HAP-1 (cell line): Measurements from ENCODE around the gene IFITM2.
"Not testable (repeated sequence)": the region's sequence is repeated elsewhere in the genome, so short reads cannot be mapped to it uniquely, and the experiment has no call there.

Experiments used
- DNase-seq, 2 experiments: peaks; one replicate each; pipeline ENCODE4 v3.0.0-alpha.2; 2016 to 2020; ENCODE audit warnings: low spot score in 2 of 2
- H3K27me3 ChIP-seq: fragments of 250-450 bp; sonication (Bioruptor Pico); 2 replicates; pipeline ENCODE4 v1.5.1; 2020; ENCODE audit warnings: low read depth, mild to moderate bottlenecking, moderate library complexity
- H3K36me3 ChIP-seq: fragments of 250-450 bp; sonication (Bioruptor Pico); replicated peaks from 2 replicates; pipeline ENCODE4 v1.5.1; 2020; ENCODE audit warnings: mild to moderate bottlenecking
- H3K4me1 ChIP-seq: fragments of 250-450 bp; sonication (Bioruptor Pico); 2 replicates; pipeline ENCODE4 v1.5.1; 2020; ENCODE audit warnings: mild to moderate bottlenecking
- H3K4me3 ChIP-seq: fragments of 250-450 bp; sonication (Bioruptor Pico); 2 replicates; pipeline ENCODE4 v1.5.1; 2020; ENCODE audit warnings: mild to moderate bottlenecking, moderate library complexity
- H3K9me3 ChIP-seq: fragments of 250-450 bp; sonication (Bioruptor Pico); 2 replicates; pipeline ENCODE4 v1.5.1; 2020; ENCODE audit warnings: mild to moderate bottlenecking, moderate library complexity
- in situ Hi-C: fragments of 300-500 bp; cut with MboI; formaldehyde crosslinking; loops from 3 replicates; pipeline ENCODE4 v1.14.3; 2020; ENCODE audit warnings: low sequenced_read_pairs, inconsistent platforms, mixed read lengths

The IFITM2 gene

DNA sequence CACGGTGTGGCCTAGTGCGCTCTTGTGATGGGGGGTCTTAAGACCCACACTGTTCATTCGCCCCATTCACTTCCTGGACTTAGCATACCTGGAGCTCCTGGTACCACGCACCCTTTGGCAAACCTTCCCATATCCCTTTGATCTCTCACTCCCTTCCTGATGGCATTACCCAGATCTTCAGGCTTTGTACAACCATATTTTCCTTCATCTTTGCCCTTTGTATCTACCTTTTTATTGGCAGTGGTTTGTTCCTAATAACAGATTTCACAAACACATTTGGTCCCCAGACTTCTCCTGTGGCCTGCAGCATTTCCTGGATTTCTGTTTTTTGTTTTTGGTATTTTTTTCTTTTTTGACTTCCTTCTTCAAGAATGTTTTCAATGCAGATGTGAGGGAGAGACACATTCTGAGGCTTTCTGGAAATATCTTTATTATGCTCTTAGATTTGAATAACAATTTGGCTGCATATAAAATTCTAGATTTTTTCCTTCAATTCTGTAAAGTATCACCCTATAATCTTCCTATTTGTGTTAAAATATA is 29.1 kb downstream of the IFITM2 start:
- Histone ChIP-seq H3K27me3 (no peaks in the 10 kb centered on the region), H3K9me3 (no peaks in the 10 kb centered on the region), H3K4me3 (no peak overlapping the region), H3K4me1 (peaks cover 25% of the 10 kb centered on the region), H3K36me3 (no peaks in the 10 kb centered on the region)
- in situ Hi-C loops, result no loop called here
- no peak for DNase-seq

DNA sequence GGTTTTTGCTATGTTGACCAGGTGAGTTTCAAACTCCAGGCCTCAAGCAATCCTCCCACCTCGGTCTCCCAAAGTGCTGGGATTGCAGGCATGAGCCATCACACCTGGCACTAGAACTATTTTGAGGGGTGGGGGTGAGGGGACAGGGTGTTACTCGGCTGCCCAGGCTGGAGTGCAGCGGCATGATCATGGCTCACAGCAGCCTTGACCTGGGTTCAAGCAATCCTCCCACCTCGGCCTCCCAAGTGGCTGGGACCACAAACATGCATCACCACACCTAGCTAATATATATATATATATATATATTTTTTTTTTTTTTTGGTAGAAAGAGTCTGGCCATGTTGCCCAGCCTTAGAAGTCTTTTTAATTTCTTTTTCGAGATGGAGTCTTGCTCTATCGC is 30.1 kb downstream of the IFITM2 start:
- no peaks in the 10 kb centered on the region for H3K9me3 ChIP-seq
- in situ Hi-C loops, result no loop called here
- no peaks in the 10 kb centered on the region for H3K36me3 ChIP-seq
- peaks cover 25% of the 10 kb centered on the region for H3K4me1 ChIP-seq
- no peak overlapping the region for H3K4me3 ChIP-seq
- no peaks in the 10 kb centered on the region for H3K27me3 ChIP-seq
- no peak for DNase-seq

DNA sequence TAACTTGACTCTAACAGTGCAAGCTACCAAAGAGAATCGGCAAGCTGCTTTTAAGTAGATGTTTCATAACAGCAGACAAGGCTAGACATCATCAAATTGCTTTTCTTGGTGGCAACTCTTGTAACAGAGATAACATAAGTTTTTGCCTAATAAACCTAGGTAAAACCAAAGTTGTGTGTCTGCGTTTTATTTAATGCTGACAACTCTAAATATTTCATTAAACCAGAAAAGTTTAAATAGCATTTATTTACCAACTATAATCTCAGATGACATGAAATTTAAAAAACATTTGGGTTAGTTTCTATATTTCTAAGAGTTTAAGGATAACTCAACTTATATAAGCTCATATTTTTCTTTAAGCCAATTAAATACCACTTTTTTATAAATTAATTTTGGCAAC is 32.3 kb downstream of the IFITM2 start:
- in situ Hi-C loops, result no loop called here
- DNase-seq, result no peak
- Histone ChIP-seq H3K9me3 (no peaks in the 10 kb centered on the region), H3K4me3 (no peak overlapping the region), H3K36me3 (no peaks in the 10 kb centered on the region), H3K4me1 (peaks cover 25% of the 10 kb centered on the region), H3K27me3 (no peaks in the 10 kb centered on the region)

DNA sequence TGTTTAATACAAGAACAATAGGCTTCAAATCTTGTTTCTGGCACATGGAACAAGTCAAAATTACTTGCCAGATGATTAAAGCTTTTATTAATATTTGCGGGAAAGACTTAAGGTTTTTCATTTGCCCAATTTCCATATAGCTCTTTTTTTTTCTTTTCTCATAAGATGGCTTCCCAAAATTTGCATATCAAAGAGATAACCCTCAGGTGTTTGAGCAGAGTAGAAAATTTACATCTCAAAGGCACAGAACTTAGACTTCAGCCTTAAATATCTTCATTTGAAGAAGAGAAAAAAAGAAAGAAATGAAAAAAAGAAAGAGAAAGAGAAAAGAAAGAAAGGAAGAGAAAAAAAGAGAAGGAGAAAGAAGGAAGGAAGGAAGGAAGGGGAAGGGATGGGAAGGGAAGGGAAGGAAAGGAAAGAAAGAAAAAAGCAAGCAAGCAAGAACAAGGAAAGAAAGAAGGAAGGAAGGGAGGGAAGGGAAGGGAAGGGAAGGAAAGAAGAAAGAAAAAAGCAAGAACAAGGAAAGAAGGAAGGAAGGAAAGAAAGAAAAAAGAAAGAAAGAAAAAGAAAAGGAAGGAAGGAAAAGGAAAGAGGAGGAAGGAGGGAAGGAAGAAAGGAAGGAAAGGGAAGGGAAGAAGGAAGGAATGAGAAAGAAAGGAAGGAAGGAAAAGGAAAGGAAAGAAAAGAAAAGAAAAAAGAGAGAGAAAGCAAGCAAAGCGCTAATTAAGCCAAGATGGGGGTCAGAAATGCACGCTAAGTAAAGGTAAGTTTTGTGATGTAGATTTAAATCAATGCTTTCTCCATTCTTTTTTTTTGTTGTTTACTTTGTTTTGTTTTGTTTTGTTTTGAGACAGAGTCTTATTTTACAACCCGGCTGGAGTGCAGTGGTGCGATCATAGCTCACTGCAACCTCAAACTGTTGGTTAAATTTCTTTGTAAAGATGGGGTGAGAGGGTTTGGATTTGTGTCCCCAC is 33.2 kb downstream of the IFITM2 start:
- Histone ChIP-seq H3K9me3 (no peaks in the 10 kb centered on the region), H3K4me3 (no peak overlapping the region), H3K27me3 (no peaks in the 10 kb centered on the region), H3K36me3 (no peaks in the 10 kb centered on the region), H3K4me1 (peaks cover 25% of the 10 kb centered on the region)
- in situ Hi-C loops, result no loop called here
- peak in 1 of 2 experiments; percentile 69 for DNase-seq

DNA sequence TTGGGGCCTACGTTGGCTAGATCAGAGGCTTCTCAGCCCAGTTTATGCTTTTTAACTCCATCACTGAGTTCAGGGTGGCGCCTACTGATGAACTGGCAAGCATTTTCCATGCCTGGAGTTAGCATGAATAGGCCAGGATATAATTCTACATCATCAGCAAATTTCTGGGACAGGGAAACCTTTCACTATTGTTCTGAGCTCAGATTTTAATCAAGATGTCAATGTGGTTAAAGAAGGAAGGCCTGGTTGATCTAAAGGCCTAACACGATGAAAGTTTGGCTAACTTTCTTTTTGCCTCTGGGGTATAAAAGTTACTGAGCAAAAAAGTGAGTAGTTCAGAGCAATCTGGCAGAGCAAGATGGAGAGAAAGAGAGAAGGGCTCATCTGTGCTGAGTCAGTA is 34.7 kb downstream of the IFITM2 start:
- no peak overlapping the region for H3K4me3 ChIP-seq
- H3K27me3 ChIP-seq, result no peaks in the 10 kb centered on the region
- no peaks in the 10 kb centered on the region for H3K36me3 ChIP-seq
- H3K4me1 ChIP-seq, result peaks cover 21% of the 10 kb centered on the region
- H3K9me3 ChIP-seq, result no peaks in the 10 kb centered on the region
- in situ Hi-C loops, result no loop called here
- no peak for DNase-seq

DNA sequence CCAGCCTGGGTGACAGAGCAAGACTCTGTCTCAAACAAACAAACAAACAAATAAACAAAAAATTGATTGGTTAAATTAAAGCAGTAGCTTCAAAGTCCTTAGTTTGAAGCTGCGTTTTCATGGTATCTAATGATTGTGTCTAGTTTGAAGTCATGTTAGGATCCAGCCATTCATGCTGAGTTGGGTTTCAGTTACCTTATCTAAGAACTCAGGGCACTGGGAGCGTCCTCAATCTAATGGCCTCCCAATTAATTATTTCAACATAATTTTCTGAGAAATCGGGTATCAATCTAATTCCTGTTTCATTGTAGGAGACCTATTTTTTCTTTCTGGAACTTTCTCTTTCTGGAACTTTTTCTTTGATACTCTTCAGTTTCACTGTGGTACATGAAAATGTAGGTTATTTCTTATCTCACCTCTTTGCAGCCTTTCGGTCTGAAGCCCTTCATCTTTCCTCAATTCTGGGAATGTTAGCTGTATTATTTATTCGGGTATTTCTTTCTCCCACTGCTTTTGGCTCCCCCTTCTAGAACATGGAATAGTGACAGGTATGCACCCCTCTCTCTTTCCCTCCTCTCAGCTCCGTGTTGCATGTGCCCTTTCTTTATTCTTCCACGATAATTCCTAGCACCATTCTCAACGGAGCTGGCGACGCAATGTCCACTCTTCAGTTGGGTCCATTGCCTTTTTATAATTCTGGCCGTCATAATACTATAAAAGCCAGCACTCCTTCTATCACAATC is 37.4 kb downstream of the IFITM2 start:
- no peaks in the 10 kb centered on the region for H3K9me3 ChIP-seq
- peaks cover 16% of the 10 kb centered on the region for H3K4me1 ChIP-seq
- no peaks in the 10 kb centered on the region for H3K27me3 ChIP-seq
- in situ Hi-C loops, result no loop called here
- no peak for DNase-seq
- no peak overlapping the region for H3K4me3 ChIP-seq
- H3K36me3 ChIP-seq, result no peaks in the 10 kb centered on the region

DNA sequence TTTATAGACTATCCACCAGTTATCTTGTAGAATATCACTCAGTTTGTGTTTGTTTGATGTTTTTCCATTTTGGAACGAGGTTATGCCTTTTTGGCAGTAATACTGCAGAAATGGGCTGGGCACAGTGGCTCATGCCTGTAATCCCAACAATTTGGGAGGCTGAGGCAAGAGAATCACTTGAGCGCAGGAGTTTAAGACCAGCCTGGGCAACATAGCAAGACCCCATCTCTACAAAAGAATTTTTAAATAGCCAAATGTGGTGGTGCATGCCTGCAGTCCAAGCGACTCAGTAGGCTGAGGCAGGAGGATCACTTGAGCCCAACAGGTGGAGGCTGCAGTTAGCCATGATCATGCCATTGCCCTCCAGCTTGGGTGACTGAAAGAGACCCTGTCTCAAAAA is 38.9 kb downstream of the IFITM2 start:
- Histone ChIP-seq H3K4me3 (no peak overlapping the region), H3K27me3 (no peaks in the 10 kb centered on the region), H3K4me1 (peaks cover 9% of the 10 kb centered on the region), H3K9me3 (no peaks in the 10 kb centered on the region), H3K36me3 (no peaks in the 10 kb centered on the region)
- in situ Hi-C loops, result no loop called here
- DNase-seq, result no peak

DNA sequence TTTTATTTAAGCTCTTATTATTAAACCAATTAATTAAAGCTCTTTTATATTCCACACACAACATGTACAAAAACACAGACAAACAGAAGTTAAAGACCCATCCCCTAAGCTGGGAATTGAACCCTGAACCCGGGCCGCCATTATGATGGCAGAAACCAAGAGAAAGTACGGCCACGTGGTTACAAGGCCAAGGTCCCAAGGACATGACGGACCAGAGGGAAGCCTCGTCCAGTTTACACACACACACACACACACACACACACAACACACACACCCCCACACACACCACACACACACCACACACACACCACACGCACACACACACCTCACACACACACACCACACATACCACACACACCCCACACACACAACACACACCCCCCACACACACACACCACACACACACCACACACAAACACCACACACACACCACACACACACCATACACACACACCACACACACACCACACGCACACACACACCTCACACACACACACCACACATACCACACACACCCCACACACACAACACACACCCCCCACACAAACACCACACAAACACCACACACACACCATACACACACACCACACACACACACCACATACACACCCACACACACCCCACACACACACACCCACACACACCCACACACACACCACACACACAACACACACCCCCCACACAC is 41.8 kb downstream of the IFITM2 start:
- in situ Hi-C loops, DNase-seq, H3K9me3 ChIP-seq, H3K4me1 ChIP-seq, H3K4me3 ChIP-seq, H3K27me3 ChIP-seq, H3K36me3 ChIP-seq: not testable (repeated sequence)

DNA sequence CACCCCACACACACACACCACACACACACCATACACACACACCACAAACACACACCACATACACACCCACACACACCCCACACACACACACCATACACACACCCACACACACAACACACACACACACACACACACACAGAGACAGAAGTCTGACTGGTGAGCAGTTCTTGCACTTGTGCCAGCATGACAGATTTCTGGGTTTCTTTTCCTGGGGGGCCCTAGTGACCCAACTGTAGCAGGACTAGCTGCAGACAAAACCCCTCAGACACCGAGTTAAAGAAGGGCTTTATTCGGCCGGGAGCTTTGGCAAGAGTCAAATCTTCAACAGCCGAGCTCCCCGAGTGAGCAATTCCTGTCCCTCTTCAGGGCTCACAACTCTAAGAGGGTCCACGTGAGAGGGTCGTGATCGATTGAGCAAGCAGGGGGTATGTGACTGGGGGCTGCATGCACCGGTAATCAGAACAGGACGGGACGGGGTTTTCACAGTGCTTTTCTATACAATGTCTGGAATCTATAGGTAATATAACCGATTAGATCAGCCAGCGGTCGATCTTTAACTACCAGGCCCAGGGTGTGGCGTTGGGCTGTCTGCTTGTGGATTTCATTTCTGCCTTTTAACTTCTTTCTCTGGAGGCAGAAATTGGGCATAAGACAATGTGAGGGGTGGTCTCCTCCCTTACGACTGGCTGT is 42.6 kb downstream of the IFITM2 start:
- DNase-seq, H3K36me3 ChIP-seq, H3K4me1 ChIP-seq, H3K4me3 ChIP-seq, H3K27me3 ChIP-seq, H3K9me3 ChIP-seq: not testable (repeated sequence)
- in situ Hi-C loops, result loop anchor here (5.0 kb wide), 1 partner anchor 48 kb away; no protein-coding TSS in a partner anchor

DNA sequence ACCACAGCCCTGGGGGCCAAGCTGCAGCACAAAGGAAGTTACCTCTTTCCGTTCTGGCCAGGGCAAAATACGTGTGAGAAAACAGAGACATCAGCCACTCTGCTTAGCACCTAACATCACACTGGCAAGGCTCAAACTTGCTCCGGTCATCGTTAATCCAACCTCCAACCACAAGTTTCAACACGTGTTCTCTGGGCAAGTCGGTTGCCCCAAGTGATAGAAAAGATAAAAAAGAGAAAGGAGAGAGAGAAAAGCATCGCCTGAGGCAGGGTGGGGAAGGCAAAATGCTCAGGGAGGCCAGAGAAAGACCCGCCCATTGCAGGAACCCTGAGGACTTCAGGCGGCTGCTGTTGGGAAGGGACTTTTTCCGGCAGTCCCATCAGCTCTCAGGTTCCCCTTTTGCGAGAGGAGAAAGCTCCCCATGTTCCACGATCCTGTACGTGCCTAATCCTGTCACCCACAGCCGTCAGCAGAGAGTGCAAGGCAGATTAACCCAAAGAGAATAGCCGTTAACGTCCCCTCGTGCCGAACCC is 43.2 kb downstream of the IFITM2 start:
- DNase-seq, result peak in 1 of 2 experiments; percentile 65
- Histone ChIP-seq H3K27me3 (no peaks in the 10 kb centered on the region), H3K9me3 (no peaks in the 10 kb centered on the region), H3K4me1 (peaks cover 15% of the 10 kb centered on the region), H3K4me3 (no peak overlapping the region), H3K36me3 (no peaks in the 10 kb centered on the region)
- in situ Hi-C loops, result loop anchor here (5.0 kb wide), 1 partner anchor 48 kb away; no protein-coding TSS in a partner anchor

DNA sequence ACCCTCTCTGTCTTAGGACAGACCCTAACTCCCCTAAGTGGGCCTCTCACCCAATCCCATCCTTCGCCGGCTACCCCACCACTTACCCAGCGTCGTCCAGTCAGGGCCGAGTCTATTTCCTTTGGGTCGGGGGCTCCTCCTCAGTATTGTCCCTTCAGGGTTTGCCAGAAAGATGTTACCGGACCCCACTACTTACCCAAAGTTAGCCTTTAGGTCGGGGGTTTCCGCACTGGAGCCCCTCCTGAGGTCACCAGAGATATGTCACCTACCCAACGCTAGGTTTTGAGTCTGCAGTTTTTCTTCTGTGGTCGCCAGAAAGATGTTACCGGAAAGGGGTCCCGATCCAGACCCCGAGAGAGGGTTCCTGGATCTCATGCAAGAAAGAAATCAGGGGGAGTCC is 43.8 kb downstream of the IFITM2 start:
- H3K27me3 ChIP-seq, result no peaks in the 10 kb centered on the region

DNA sequence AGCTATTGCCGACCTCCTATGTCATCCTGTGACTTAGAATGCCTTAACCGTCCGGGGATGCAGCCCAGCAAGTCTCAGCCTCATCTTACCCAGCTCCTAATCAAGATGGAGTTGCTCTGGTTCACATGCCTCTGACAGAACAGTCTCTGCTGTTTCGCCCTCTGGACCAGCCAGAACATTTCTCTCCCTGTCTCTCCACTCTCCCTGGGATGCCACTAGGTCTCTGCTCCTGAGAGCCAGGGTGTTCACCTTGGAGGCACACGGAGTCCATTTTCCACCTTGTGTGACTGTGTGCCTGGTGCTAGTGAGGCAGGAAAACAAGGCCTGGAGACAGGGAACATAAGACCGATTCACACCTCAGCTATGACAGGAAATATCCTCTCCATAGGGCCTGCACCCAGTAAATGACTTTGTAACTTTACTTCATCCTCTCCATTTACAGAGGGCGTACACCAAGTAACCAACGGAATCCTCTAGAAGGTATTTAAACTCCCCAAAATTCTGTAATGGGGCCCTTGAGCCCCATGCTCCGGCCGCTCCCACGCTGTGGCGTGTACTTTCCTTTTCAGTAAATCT is 44.9 kb downstream of the IFITM2 start:
- Histone ChIP-seq H3K9me3 (no peaks in the 10 kb centered on the region), H3K27me3 (no peaks in the 10 kb centered on the region), H3K36me3 (no peaks in the 10 kb centered on the region), H3K4me3 (no peak overlapping the region), H3K4me1 (peaks cover 16% of the 10 kb centered on the region)
- in situ Hi-C loops, result loop anchor here (5.0 kb wide), 1 partner anchor 50 kb away; no protein-coding TSS in a partner anchor
- DNase-seq, result no peak

More for the DNA sequence above, 43.8 kb downstream of the IFITM2 start:
- H3K36me3 ChIP-seq, result no peaks in the 10 kb centered on the region
- in situ Hi-C loops, result loop anchor here (5.0 kb wide), 1 partner anchor 49 kb away; no protein-coding TSS in a partner anchor
- peaks cover 16% of the 10 kb centered on the region for H3K4me1 ChIP-seq
- DNase-seq, result no peak
- H3K4me3 ChIP-seq, result no peak overlapping the region
- no peaks in the 10 kb centered on the region for H3K9me3 ChIP-seq
